GM23248 (cell line): ENCODE data around the gene SUOX.

Experiments used
- EZH2 ChIP-seq: fragments of 200-600 bp; sonication (generic); IDR thresholded peaks from 2 replicates; pipeline ENCODE4 v1.6.1; 2018; ENCODE audit warnings: antibody characterized with exemption, mild to moderate bottlenecking; ENCODE audit not compliant: insufficient read depth, poor library complexity, severe bottlenecking
- EZH2phosphoT487 ChIP-seq: fragments of 200-600 bp; sonication (generic); IDR thresholded peaks from 2 replicates; pipeline ENCODE4 v1.6.1; 2018; ENCODE audit warnings: antibody characterized with exemption, moderate library complexity, mild to moderate bottlenecking, low read depth; ENCODE audit not compliant: insufficient read depth

DNA sequence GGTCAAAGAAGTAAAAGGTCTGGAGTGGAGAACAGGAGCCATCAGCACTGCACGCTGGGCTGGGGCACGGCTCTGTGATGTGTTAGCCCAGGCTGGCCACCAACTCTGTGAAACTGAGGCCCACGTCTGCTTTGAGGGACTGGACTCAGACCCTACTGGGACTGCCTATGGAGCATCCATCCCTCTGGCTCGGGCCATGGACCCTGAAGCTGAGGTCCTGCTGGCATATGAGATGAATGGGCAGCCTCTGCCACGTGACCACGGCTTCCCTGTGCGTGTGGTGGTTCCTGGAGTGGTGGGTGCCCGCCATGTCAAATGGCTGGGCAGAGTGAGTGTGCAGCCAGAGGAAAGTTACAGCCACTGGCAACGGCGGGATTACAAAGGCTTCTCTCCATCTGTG is 7.1 kb downstream of the SUOX start:
- TF ChIP-seq EZH2phosphoT487 (no peak), EZH2 (no peak)
